ENCODE measurements around the gene LY86.

LY86 gene

DNA sequence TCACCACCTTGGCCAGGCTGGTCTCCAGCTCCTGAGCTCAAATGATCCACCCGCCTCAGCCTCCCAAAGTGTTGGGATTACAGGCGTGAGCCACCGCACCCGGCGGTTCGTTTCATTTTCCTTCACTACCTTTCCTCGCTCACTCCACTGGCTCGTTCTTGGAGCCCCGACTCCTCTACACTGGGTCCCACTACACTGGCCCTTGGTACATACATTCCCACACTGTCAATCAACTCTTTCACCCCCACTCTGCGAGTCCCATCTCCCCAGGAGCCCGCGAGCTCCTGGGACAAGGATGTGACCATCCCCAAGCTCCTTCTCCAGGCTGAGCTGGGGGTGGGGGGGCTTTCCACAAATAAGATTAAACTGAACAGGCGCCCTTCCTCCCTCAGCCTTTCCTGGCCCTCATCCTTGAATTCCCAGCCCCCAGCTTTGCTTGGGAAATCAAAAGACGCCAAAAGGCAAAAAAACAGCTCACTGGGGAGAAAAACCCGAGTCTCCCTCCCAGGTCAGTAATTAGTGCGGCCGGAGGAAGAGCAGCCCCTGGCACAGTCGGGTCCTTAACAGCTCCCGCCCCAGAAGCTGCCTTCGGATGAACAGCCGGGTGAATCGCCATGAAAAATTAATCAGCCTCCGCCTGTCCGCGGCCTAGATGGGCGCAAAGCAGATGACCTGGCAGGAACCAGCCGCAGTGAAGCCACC is 42.8 kb upstream of the LY86 start:
- H3K9me3 ChIP-seq (ENCODE audit: severe bottlenecking) = no peaks in the 10 kb centered on the region
- H3K27me3 ChIP-seq (ENCODE audit: insufficient read depth, poor library complexity, severe bottlenecking) = peaks cover 22% of the 10 kb centered on the region
- DNase-seq (ENCODE audit: low spot score) = no peak
- no peaks in the 10 kb centered on the region for H3K36me3 ChIP-seq (ENCODE audit: low read depth)
- H3K27ac ChIP-seq (ENCODE audit: poor library complexity, severe bottlenecking) = no peak overlapping the region
- H3K4me1 ChIP-seq (ENCODE audit: insufficient read depth, poor library complexity, severe bottlenecking) = no peaks in the 10 kb centered on the region
- ATAC-seq (ENCODE audit: low read depth) = no peak; the same call in 2 of the 3 replicates
- TF ChIP-seq, protein P1, sequence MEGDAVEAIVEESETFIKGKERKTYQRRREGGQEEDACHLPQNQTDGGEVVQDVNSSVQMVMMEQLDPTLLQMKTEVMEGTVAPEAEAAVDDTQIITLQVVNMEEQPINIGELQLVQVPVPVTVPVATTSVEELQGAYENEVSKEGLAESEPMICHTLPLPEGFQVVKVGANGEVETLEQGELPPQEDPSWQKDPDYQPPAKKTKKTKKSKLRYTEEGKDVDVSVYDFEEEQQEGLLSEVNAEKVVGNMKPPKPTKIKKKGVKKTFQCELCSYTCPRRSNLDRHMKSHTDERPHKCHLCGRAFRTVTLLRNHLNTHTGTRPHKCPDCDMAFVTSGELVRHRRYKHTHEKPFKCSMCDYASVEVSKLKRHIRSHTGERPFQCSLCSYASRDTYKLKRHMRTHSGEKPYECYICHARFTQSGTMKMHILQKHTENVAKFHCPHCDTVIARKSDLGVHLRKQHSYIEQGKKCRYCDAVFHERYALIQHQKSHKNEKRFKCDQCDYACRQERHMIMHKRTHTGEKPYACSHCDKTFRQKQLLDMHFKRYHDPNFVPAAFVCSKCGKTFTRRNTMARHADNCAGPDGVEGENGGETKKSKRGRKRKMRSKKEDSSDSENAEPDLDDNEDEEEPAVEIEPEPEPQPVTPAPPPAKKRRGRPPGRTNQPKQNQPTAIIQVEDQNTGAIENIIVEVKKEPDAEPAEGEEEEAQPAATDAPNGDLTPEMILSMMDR (IDR thresholded peaks at IDR 0.05; ENCODE audit: poor library complexity, severe bottlenecking) = no peak
- peak overlapping the region; percentile 6 for H3K4me3 ChIP-seq (ENCODE audit: severe bottlenecking)

DNA sequence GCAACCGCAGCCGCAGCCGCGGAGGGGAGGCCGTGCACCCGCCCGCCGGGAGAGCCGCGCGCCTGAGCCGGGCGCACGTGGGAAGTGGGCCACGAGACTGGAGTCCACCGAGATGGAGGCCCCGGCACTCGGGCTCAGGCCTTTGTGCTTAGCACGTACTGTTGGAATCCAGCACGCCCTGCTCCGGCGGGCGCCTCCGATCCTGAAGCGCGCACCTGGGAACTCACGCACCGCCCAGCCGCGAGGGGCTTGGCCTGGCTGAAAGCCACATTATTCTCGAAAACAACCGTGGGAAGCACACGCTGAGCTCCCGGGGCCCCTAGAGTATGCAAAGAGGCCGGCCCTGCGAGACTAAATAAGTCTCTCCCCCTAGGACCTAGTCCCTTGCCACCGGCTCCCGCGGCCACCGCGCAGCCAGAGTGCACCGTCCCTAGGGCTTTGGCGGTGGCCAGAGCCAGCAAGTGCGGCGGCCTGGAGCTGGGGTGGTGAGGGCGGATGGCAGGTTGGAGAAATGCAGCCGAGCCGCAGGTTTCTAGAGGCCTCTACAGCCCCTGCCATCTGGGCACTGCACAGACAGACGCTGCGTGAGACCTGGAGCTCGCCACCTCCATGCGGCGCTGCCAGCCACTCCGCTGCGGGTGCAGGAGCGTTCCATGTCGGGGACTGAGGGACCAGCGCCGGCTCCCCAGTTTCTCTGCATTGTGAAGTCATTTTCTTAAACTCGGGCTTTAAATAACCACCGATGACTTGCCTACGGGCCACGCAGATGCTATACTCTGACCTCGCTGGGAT is 42.0 kb upstream of the LY86 start:
- H3K4me3 ChIP-seq (ENCODE audit: severe bottlenecking) = peak overlapping the region; percentile 6
- no peaks in the 10 kb centered on the region for H3K36me3 ChIP-seq (ENCODE audit: low read depth)
- H3K27ac ChIP-seq (ENCODE audit: poor library complexity, severe bottlenecking) = no peak overlapping the region
- ATAC-seq (ENCODE audit: low read depth) (peak; percentile 69), DNase-seq (ENCODE audit: low spot score) (no peak)
- peaks cover 22% of the 10 kb centered on the region for H3K27me3 ChIP-seq (ENCODE audit: insufficient read depth, poor library complexity, severe bottlenecking)
- no peaks in the 10 kb centered on the region for H3K9me3 ChIP-seq (ENCODE audit: severe bottlenecking)
- H3K4me1 ChIP-seq (ENCODE audit: insufficient read depth, poor library complexity, severe bottlenecking) = no peaks in the 10 kb centered on the region
- TF ChIP-seq, protein P1 (IDR thresholded peaks at IDR 0.05; ENCODE audit: poor library complexity, severe bottlenecking) = no peak

DNA sequence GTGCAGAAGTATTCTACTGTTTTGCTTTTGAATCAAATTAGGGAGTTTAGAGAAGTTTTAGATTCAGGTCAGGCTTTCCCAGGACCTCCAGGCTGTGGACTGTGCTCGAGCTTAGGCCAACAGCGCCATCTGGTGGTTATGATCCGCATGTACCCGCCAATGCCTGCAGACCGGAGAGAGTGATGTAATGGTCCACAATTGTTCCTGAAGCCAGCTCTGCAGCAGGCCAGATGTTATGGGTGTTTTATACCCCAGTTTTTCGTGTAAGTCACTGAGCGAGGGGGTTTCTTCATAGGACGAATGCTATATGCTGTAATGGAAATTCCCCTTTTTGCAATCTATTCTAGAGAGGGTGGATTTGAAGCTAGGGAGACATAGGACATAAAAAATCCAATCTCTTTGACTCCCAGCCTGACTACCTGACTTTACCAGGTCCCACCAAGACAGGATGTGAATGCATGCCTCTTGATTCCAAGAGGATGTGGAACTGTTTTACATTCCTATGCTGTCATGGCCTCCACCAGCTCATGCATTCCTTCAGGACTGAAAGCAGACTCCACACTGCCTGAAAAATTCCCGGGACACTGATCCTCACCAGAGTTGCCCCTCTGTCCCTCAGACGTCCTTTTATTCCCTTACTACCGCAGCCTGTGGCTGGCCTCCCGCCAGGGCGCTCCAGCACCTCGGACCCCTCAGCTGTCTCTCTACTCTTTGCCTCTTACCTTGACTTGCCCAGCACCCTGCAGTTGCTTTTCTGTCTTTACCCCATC is 41.2 kb upstream of the LY86 start:
- peaks cover 22% of the 10 kb centered on the region for H3K27me3 ChIP-seq (ENCODE audit: insufficient read depth, poor library complexity, severe bottlenecking)
- ATAC-seq (ENCODE audit: low read depth) = peak; percentile 96
- TF ChIP-seq, protein P1 (IDR thresholded peaks at IDR 0.05; ENCODE audit: poor library complexity, severe bottlenecking) = peak; percentile 91
- peak overlapping the region; percentile 6 for H3K4me3 ChIP-seq (ENCODE audit: severe bottlenecking)
- no peaks in the 10 kb centered on the region for H3K4me1 ChIP-seq (ENCODE audit: insufficient read depth, poor library complexity, severe bottlenecking)
- H3K36me3 ChIP-seq (ENCODE audit: low read depth) = no peaks in the 10 kb centered on the region
- no peaks in the 10 kb centered on the region for H3K9me3 ChIP-seq (ENCODE audit: severe bottlenecking)
- no peak overlapping the region for H3K27ac ChIP-seq (ENCODE audit: poor library complexity, severe bottlenecking)
- no peak for DNase-seq (ENCODE audit: low spot score)

DNA sequence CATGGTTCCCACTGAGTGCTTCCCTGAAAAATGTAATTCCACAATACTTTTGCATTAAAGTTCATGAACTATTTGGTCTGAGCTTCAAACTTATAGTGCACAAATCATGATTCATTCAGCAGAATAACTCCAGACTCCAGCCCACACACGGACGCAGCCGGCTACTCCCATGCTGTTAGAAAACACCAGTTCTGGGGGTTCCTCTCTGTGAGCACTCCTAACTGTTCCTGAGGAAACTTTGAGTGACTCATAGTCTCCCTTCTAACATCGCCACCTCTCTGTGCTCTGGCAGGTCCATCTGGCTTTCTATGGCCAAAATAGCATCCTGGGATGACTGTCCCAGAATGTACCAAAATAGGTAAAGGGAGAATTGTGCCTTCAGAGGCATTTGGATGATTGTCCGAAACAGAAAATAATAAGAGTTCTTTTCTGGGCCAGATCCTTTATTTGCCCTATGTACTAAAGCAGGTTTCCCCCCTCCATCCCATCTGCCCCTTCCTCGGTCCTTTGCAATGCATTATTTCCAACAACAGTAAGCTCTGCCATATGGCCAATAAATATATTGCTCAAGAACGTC is 32.3 kb upstream of the LY86 start:
- Histone ChIP-seq H3K27me3 (ENCODE audit: insufficient read depth, poor library complexity, severe bottlenecking) (no peaks in the 10 kb centered on the region), H3K4me1 (ENCODE audit: insufficient read depth, poor library complexity, severe bottlenecking) (peaks cover 21% of the 10 kb centered on the region), H3K27ac (ENCODE audit: poor library complexity, severe bottlenecking) (no peak overlapping the region), H3K4me3 (ENCODE audit: severe bottlenecking) (no peak overlapping the region), H3K9me3 (ENCODE audit: severe bottlenecking) (no peaks in the 10 kb centered on the region), H3K36me3 (ENCODE audit: low read depth) (no peaks in the 10 kb centered on the region)
- TF ChIP-seq, protein P1 (IDR thresholded peaks at IDR 0.05; ENCODE audit: poor library complexity, severe bottlenecking) = no peak
- ATAC-seq (ENCODE audit: low read depth) (no peak), DNase-seq (ENCODE audit: low spot score) (no peak)

Measured in RWPE2 (cell line).